Stimulated activated CD8-positive, alpha-beta memory T cell treated with anti-CD3 and anti-CD28 coated beads, Interleukin-12 subunit alpha, Interleukin-12 subunit beta, amount 100 ng/mL, for 4 hours (primary cell): Measurements from ENCODE around the gene PNMA8A.

ENCODE experiments used
- DNase-seq: peaks from one replicate; pipeline ENCODE4 v3.0.0-alpha.2; 2020; ENCODE audit warnings: low read depth

Gene PNMA8A

DNA sequence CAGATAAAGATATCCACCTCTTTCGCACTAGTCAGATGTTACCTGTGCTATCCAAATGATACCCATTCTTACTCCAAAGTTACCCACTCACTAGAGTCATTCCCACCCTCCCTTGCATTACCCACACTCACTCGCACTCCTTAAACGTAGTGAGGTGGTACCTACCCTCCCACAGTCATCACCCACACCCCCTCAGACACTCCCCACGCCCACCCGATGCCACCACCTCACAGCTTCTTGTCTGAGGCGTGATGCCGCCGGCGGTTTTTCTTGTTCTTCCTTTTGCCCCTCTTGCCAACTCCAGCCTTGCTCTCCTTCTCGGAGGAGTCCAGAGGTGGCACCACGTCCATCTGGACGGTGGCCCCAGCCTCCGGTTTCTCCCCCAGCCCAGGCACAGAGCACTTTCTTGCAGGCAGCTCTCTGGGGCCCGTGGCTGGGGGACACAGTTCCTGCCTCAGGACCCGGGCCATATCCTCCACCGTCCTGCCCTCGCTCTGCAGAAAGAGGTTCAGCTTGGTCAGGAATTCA, 43.8 kb downstream of the PNMA8A start:
- no peak for DNase-seq

DNA sequence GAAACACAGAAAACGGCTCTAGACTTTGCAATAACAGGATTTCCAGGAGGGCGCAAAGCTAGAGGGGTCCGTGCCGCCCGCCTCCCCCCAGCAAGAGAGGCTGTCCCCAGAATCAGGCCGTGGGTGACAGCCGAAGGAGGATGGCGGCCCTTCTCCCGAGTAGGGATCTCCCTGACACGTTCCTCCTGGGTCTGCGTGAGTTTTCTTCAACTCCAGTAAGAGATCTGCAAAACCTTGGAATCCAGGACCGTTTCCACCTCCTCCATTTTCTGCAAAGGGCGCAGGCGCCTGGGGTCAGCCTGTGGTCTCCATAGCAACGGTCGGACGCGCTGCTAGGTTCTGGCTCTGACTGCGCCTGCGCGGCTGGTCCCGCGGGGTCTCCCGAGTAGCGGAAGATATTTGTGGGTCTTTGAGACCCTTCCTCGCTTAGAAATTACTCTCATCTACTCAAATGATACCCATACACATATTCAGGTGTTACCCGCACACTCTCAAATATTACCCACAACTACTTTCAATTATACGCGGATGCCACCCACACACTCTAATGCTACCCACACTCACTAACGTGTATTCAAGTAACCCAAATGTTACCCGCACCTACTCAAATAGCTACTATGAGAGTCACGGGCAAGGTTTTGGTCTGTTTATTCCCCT, 44.7 kb downstream of the PNMA8A start:
- DNase-seq = no peak

DNA sequence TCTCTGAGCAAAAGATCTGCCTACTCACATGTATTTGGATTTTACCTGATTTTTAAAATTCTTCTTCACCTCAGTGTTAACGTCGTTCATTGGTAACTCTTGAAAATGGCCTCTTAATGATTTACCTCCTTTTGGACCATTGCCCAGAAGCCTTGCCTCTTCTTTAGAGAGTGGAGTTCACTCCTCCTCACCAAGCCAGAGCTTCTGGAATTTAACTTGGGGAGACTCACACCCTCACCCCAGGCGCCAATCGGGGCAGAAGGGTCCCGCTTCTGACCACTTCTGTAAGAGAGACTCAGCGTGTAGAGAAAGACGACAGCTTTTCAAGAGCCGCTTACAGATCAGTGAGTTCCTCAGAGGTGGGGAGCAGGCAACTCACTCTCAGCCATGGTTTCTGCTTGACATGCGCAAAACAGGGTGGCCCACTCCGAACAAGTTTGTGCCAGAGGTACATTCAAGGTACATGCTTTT, 45.3 kb downstream of the PNMA8A start:
- no peak for DNase-seq

DNA sequence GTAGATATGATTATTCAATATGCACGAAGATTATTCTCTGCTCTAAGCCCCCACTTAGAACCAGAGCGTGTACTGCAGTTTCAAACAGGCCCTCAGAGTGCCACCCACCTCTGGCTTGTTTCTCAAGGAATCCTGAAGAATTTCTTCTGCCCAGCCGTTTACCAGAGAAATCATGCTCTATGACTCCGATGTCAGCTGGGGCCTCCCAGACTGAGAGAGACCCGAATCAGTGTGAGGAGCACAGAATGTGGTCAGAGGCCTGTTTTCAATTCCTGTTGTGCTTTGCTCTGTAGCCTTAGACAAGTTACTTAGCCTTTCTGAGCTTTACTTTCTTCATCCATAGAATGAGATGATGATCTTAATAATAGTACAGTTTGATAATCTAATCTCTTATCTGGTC, 48.2 kb downstream of the PNMA8A start:
- DNase-seq = no peak

DNA sequence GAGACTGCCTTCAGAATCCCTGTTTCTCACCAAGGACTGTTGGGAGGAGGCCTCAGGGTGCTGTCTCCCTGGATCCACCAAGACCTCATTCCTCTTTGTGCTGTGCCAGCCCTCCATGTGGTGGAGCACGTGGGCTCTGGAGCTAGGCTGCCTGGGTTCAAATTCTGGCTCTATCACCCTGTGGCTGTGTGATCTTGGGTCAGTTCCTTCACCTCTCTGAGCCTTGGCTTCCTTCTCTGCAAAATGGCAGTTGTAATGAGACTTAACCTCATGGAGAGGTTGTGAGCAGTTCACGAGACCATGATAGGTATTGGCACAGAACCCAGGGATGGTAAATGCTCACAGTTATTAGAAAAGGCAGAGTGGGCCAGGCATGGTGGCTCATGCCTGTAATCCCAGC, 49.0 kb downstream of the PNMA8A start:
- no peak for DNase-seq

DNA sequence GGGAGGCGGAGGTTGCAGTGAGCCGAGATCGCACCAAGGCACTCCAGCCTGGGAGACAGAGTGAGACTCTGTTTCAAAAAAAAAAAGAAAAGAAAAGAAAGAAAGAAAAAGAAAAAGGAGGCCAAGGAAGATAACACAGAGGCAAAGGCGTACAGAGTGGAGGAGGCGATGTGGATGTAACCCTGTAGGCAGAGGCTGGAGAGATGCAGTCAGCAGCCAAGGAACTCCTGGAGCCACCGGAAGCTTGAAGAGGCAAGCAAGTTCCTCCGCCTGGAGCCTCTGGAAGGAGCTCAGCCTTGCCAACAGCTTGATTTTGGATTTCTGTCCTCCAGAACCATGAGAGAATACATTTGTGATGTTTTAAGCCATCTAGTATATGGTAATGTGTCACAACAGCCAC, 51.3 kb downstream of the PNMA8A start:
- DNase-seq = no peak
